Breast epithelium (tissue), 3 donors: ENCODE measurements around the gene NCOA6.
A peak's percentile ranks its signal among the peaks of the same experiment; 100 is the strongest.

Experiments
- CTCF ChIP-seq, 3 donors: fragments of 450-650 bp; IDR thresholded peaks; one replicate each; pipeline ENCODE4 v1.5.1; 2016 to 2017; ENCODE audit warnings: antibody characterized with exemption in 3 of 3, mild to moderate bottlenecking in 3 of 3, moderate library complexity in 3 of 3
- POLR2A ChIP-seq: fragments of 450-650 bp; IDR thresholded peaks from one replicate; pipeline ENCODE4 v1.6.1; 2016; ENCODE audit warnings: antibody characterized with exemption, mild to moderate bottlenecking, moderate library complexity
- POLR2AphosphoS5 ChIP-seq, 3 donors: sonication (generic); formaldehyde crosslinking; IDR thresholded peaks; one replicate each; pipeline ENCODE4 v1.6.1; 2017; ENCODE audit warnings: antibody characterized with exemption in 3 of 3

DNA sequence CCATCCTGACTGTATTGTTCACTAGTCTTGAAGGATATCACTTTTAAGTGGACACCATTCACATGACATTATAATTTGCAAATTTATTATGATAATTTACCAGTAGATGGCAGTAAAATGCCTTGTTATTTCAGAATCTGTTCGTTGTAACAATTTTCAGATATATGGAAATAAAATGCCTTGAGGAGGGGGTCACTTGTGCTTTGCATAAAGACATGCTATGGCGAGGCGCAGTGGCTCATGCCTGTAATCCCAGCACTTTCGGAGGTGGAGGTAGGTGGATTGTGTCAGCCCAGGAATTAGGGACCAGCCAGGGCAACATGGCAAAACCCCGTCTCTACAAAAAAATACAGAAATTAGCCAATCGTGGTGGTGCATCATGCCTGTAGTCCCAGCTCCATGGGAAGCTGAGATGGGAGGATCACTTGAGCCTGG, 9.0 kb upstream of the NCOA6 start:
- TF ChIP-seq CTCF (IDR thresholded peaks at IDR 0.05) (peak in 2 of 3 donors; percentile 49 to 54), POLR2A (no peak), POLR2AphosphoS5 (IDR thresholded peaks at IDR 0.05) (no peak)
